Stomach smooth muscle (tissue), 2 donors: ENCODE results near the gene ATXN1.
A peak's percentile ranks its signal among the peaks of the same experiment; 100 is the strongest.

ENCODE experiments used
- H3K27ac ChIP-seq: one replicate; pipeline ENCODE4 v1.7.0; 2013; ENCODE audit warnings: mild to moderate bottlenecking, low read length, inconsistent platforms
- H3K27me3 ChIP-seq, 2 donors: one replicate each; pipeline ENCODE4 v1.7.0; 2013; ENCODE audit warnings: low read length in 2 of 2; ENCODE audit not compliant: insufficient read depth in 2 of 2, control insufficient read depth in 1 of 2
- H3K36me3 ChIP-seq, 2 donors: one replicate each; pipeline ENCODE4 v1.7.0; 2013; ENCODE audit warnings: low read length in 2 of 2; ENCODE audit not compliant: control insufficient read depth in 2 of 2, insufficient read depth in 2 of 2
- H3K4me1 ChIP-seq: one replicate; pipeline ENCODE4 v1.7.0; 2013; ENCODE audit warnings: low read length; ENCODE audit not compliant: control insufficient read depth, insufficient read depth
- H3K4me3 ChIP-seq, 2 donors: one replicate each; pipeline ENCODE4 v1.7.0; 2013; ENCODE audit warnings: low read length in 2 of 2
- H3K9ac ChIP-seq, 2 donors: one replicate each; pipeline ENCODE4 v1.7.0; 2013; ENCODE audit warnings: low read length in 2 of 2, mild to moderate bottlenecking in 1 of 2
- H3K9me3 ChIP-seq, 2 donors: one replicate each; pipeline ENCODE4 v1.7.0; 2013; ENCODE audit warnings: low read length in 2 of 2; ENCODE audit not compliant: control insufficient read depth in 2 of 2
- donor health status: healthy.
- donor health status: Pancreatic carcinoma.

ATXN1 gene

GRCh38 chr6:16751251-16751946, 9.9 kb downstream of the ATXN1 start:
- H3K9me3 ChIP-seq, result no peaks in the 10 kb centered on the region
- H3K27ac ChIP-seq, result no peak overlapping the region
- H3K36me3 ChIP-seq, result peaks cover 0 to 6% of the 10 kb centered on the region in 2 donors
- H3K4me1 ChIP-seq, result peaks cover 30% of the 10 kb centered on the region
- no peaks in the 10 kb centered on the region for H3K27me3 ChIP-seq
- no peak overlapping the region for H3K4me3 ChIP-seq
- H3K9ac ChIP-seq, result no peak overlapping the region

- H3K9ac ChIP-seq, result no peak overlapping the region
- no peaks in the 10 kb centered on the region for H3K9me3 ChIP-seq
- H3K36me3 ChIP-seq, result peaks cover 0 to 6% of the 10 kb centered on the region in 2 donors
- no peaks in the 10 kb centered on the region for H3K27me3 ChIP-seq
- no peak overlapping the region for H3K27ac ChIP-seq
- H3K4me1 ChIP-seq, result peaks cover 30% of the 10 kb centered on the region
- no peak overlapping the region for H3K4me3 ChIP-seq
Measured at GRCh38 chr6:16750566-16750965, 10.7 kb downstream of the ATXN1 start.

- H3K9ac ChIP-seq, result no peak overlapping the region
- H3K4me1 ChIP-seq, result peaks cover 27% of the 10 kb centered on the region
- H3K27me3 ChIP-seq, result no peaks in the 10 kb centered on the region
- H3K36me3 ChIP-seq, result peaks cover 0 to 6% of the 10 kb centered on the region in 2 donors
- H3K27ac ChIP-seq, result no peak overlapping the region
- H3K9me3 ChIP-seq, result no peaks in the 10 kb centered on the region
- no peak overlapping the region for H3K4me3 ChIP-seq
Measured at GRCh38 chr6:16749516-16750485, 11.5 kb downstream of the ATXN1 start.

- Histone ChIP-seq H3K4me3 (peak overlapping the region in 1 of 2 donors; percentile 32), H3K4me1 (peaks cover 18% of the 10 kb centered on the region), H3K9ac (no peak overlapping the region)
Measured at GRCh38 chr6:16748025-16748319, 13.3 kb downstream of the ATXN1 start.

GRCh38 chr6:16747232-16748024, 13.8 kb downstream of the ATXN1 start:
- Histone ChIP-seq H3K27ac (peak overlapping the region; percentile 46), H3K36me3 (peaks cover 0 to 9% of the 10 kb centered on the region in 2 donors), H3K4me1 (peaks cover 16% of the 10 kb centered on the region), H3K9ac (peak overlapping the region in 1 of 2 donors; percentile 3), H3K9me3 (no peaks in the 10 kb centered on the region), H3K4me3 (peak overlapping the region; percentile 29 to 32), H3K27me3 (no peaks in the 10 kb centered on the region)

More at GRCh38 chr6:16748025-16748319, 13.3 kb downstream of the ATXN1 start:
- Histone ChIP-seq H3K27ac (peak overlapping the region; percentile 46), H3K27me3 (no peaks in the 10 kb centered on the region), H3K36me3 (peaks cover 0 to 9% of the 10 kb centered on the region in 2 donors), H3K9me3 (no peaks in the 10 kb centered on the region)

- peaks cover 18% of the 10 kb centered on the region for H3K4me1 ChIP-seq
Measured at GRCh38 chr6:16746812-16747211, 14.4 kb downstream of the ATXN1 start.

GRCh38 chr6:16746401-16746800, 14.9 kb downstream of the ATXN1 start:
- peaks cover 0 to 5% of the 10 kb centered on the region in 2 donors for H3K36me3 ChIP-seq
- no peak overlapping the region for H3K9ac ChIP-seq
- H3K27ac ChIP-seq, result no peak overlapping the region
- H3K4me3 ChIP-seq, result no peak overlapping the region
- no peaks in the 10 kb centered on the region for H3K27me3 ChIP-seq
- peaks cover 22% of the 10 kb centered on the region for H3K4me1 ChIP-seq
- no peaks in the 10 kb centered on the region for H3K9me3 ChIP-seq

More at GRCh38 chr6:16746812-16747211, 14.4 kb downstream of the ATXN1 start:
- no peaks in the 10 kb centered on the region for H3K27me3 ChIP-seq
- no peak overlapping the region for H3K9ac ChIP-seq
- H3K9me3 ChIP-seq, result no peaks in the 10 kb centered on the region
- H3K27ac ChIP-seq, result peak overlapping the region; percentile 46
- peak overlapping the region in 1 of 2 donors; percentile 29 for H3K4me3 ChIP-seq
- H3K36me3 ChIP-seq, result peaks cover 0 to 7% of the 10 kb centered on the region in 2 donors

GRCh38 chr6:16743664-16744210, 17.5 kb downstream of the ATXN1 start:
- Histone ChIP-seq H3K4me3 (no peak overlapping the region), H3K27ac (no peak overlapping the region), H3K4me1 (peaks cover 25% of the 10 kb centered on the region), H3K9me3 (no peaks in the 10 kb centered on the region), H3K9ac (no peak overlapping the region), H3K27me3 (no peaks in the 10 kb centered on the region), H3K36me3 (peaks cover 0 to 5% of the 10 kb centered on the region in 2 donors)

- H3K27ac ChIP-seq, result peak overlapping the region; percentile 32
- peaks cover 0 to 2% of the 10 kb centered on the region in 2 donors for H3K36me3 ChIP-seq
- H3K9ac ChIP-seq, result no peak overlapping the region
- no peak overlapping the region for H3K4me3 ChIP-seq
- H3K9me3 ChIP-seq, result no peaks in the 10 kb centered on the region
- no peaks in the 10 kb centered on the region for H3K27me3 ChIP-seq
- H3K4me1 ChIP-seq, result peaks cover 25% of the 10 kb centered on the region
Measured at GRCh38 chr6:16742116-16742515, 19.1 kb downstream of the ATXN1 start.
